Activated T-helper 2 cell treated with anti-CD3 and anti-CD28 coated beads, Interferon-gamma antibody, Interleukin-2, Interleukin-4, amounts not matched to agents 10 μg/mL and 5 μg/mL and 100 μg/mL, durations not matched to agents 14 hours and 24 hours and 36 hours (primary cell): ENCODE results near the gene FCN2. TPM values are rescaled to one million over a fixed set of nuclear protein-coding genes. Genes with fewer than 3 reads are reported as not detected.

Experiments
- DNase-seq: peaks from one replicate; pipeline ENCODE4 v3.0.0; 2021; ENCODE audit warnings: low spot score
- H3K27ac Mint-ChIP-seq: one replicate; pipeline ENCODE4 v1.8.0; 2021; ENCODE audit warnings: mixed read lengths
- H3K27me3 Mint-ChIP-seq: one replicate; pipeline ENCODE4 v1.8.0; 2021; ENCODE audit warnings: low read depth, mixed read lengths
- H3K36me3 Mint-ChIP-seq: one replicate; pipeline ENCODE4 v1.8.0; 2021; ENCODE audit warnings: low read depth, mixed read lengths
- H3K4me1 Mint-ChIP-seq: one replicate; pipeline ENCODE4 v1.8.0; 2021; ENCODE audit warnings: low read depth, mixed read lengths
- H3K4me3 Mint-ChIP-seq: one replicate; pipeline ENCODE4 v1.8.0; 2021; ENCODE audit warnings: low read depth, mild to moderate bottlenecking, moderate library complexity, mixed read lengths
- H3K9me3 Mint-ChIP-seq: one replicate; pipeline ENCODE4 v1.8.0; 2021; ENCODE audit warnings: mixed read lengths
- intact Hi-C: fragments of 100-400 bp; cut with micrococcal nuclease; formaldehyde crosslinking; loops from one replicate; pipeline ENCODE4 v1.15.1; 2023
- total RNA-seq: library from RNA; stranded (reverse); gene quantifications from 2 replicates; pipeline ENCODE4 v1.2.3, GENCODE V29; 2022

Gene FCN2
- total RNA-seq, 1 donor from 2014 or later: not detected

DNA sequence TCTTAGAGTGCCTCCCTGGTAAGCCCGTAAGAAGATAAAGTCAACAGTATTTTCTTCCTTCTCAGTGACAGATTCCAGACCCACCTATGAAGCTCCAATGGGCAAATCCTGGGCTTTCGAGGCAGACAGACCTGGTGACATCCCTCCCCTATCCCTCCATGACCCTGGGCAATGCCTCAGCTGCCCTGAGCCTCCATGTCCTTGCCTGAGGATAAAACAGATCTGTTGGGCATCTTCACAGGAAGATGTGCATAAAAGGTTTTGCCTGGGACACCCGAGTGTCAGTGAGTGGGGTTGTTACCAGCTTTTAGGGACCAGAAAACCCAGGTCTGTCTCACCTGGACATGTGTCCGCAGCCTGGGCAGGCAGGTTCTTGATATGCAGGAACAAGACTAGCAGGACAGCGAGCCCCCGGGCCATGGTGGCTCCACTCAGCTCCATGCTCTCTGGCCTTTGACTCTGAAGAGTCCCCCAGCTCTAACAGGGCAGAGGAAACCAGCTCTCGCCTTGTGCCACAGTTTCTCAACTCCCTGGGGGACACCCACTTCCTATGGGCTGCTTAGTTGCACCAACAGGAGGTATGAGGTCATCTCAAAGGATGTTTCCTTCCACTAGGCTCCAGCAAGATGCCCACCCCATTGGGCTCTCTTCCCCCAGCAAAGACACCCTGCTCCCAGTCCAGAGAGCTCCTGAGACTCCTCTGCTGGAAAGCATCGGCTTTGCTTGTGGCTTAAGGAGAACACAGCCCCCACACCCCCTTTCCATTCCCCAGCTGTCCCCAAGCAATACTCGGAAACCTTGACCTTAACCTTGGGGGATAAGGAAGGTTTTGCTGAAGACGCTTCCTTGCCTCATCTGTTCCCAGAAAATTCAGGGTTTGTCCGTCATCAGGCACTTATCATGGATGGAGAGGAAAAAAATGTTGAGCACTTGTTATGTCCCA lies 37.1 kb downstream of the FCN2 start, which contains the start of gene FCN1:
Gene FCN1 (minus strand): TSS at position 482 of the 943 bp plus-strand sequence. CDS start 41 bp downstream, at position 441.
- DNase-seq: no peak
- Mint-ChIP-seq H3K27me3 (no peaks in the 10 kb centered on the region), H3K4me1 (no peaks in the 10 kb centered on the region), H3K4me3 (no peak within 1 kb of the TSS), H3K9me3 (peaks cover 5% of the 10 kb centered on the region), H3K36me3 (no peaks in the 10 kb centered on the region), H3K27ac (no peak within 1 kb of the TSS)
- intact Hi-C loops: no loop called here

- H3K9me3 Mint-ChIP-seq: peaks cover 5% of the 10 kb centered on the region
- H3K4me3 Mint-ChIP-seq: no peak overlapping the region
- DNase-seq: no peak
- intact Hi-C loops: no loop called here
- no peaks in the 10 kb centered on the region for H3K36me3 Mint-ChIP-seq
- no peaks in the 10 kb centered on the region for H3K27me3 Mint-ChIP-seq
- H3K27ac Mint-ChIP-seq: no peak overlapping the region
- H3K4me1 Mint-ChIP-seq: no peaks in the 10 kb centered on the region
Observed at GRCh38 chr9:134918646-134919045, 38.0 kb downstream of the FCN2 start.

DNA sequence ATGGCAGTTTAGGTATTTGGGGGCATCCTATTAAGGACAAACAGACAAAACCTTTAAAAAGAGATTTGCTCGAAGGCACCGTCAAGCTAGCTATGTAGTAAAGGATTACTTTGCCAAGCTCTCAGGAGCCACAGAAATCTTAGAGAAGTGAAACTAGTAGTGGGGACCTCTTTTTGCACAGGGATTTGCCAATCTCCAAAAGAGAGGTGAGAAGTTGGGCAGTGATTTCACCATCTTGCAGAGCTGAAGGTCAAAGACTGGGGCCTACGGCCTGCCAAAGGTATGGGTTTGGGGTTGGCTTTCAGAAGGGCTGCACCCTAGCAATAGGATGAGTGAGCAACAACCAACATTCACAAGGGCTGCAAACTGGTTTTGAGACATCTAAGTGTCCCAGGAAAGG lies 38.7 kb downstream of the FCN2 start:
- Mint-ChIP-seq H3K27ac (no peak overlapping the region), H3K9me3 (peaks cover 5% of the 10 kb centered on the region), H3K36me3 (no peaks in the 10 kb centered on the region), H3K4me3 (no peak overlapping the region), H3K27me3 (no peaks in the 10 kb centered on the region), H3K4me1 (no peaks in the 10 kb centered on the region)
- DNase-seq: no peak
- intact Hi-C loops: no loop called here

- no peaks in the 10 kb centered on the region for H3K36me3 Mint-ChIP-seq
- H3K4me3 Mint-ChIP-seq: no peak overlapping the region
- intact Hi-C loops: no loop called here
- no peaks in the 10 kb centered on the region for H3K4me1 Mint-ChIP-seq
- no peaks in the 10 kb centered on the region for H3K27me3 Mint-ChIP-seq
- peaks cover 5% of the 10 kb centered on the region for H3K9me3 Mint-ChIP-seq
- H3K27ac Mint-ChIP-seq: no peak overlapping the region
- DNase-seq: no peak
Observed at GRCh38 chr9:134922066-134922931, 41.7 kb downstream of the FCN2 start.

GRCh38 chr9:134922932-134923240 lies 42.3 kb downstream of the FCN2 start:
- DNase-seq: no peak
- peaks cover 5% of the 10 kb centered on the region for H3K9me3 Mint-ChIP-seq
- H3K27me3 Mint-ChIP-seq: no peaks in the 10 kb centered on the region
- H3K36me3 Mint-ChIP-seq: no peaks in the 10 kb centered on the region
- H3K4me3 Mint-ChIP-seq: no peak overlapping the region
- intact Hi-C loops: no loop called here
- H3K27ac Mint-ChIP-seq: no peak overlapping the region
- H3K4me1 Mint-ChIP-seq: no peaks in the 10 kb centered on the region

GRCh38 chr9:134923466-134923865 lies 42.9 kb downstream of the FCN2 start:
- intact Hi-C loops: no loop called here
- Mint-ChIP-seq H3K9me3 (peaks cover 5% of the 10 kb centered on the region), H3K27me3 (no peaks in the 10 kb centered on the region), H3K27ac (no peak overlapping the region), H3K4me3 (no peak overlapping the region), H3K4me1 (no peaks in the 10 kb centered on the region), H3K36me3 (no peaks in the 10 kb centered on the region)
- no peak for DNase-seq

DNA sequence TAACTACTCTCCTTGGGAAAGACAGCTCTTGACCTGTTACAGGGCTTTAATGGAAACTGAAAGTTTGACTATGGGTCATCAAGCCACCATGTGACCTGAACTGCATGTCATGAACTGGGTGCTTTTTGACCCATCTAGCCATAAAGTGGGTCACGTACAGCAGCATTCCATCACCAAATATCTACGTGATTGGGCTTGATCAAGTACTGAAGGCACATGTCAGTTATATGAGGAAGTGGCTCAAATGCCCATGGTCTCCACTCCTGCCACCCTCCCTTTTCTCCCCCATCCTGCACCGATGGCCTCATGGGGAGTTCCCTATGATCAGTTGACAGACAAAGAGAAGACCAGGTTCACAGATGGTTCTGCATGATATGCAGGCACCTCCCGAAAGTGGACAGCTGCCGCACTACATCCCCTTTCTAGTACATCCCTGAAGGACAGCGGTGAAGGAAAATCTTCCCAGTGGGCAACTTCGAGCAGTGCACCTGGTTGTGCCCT lies 44.5 kb downstream of the FCN2 start:
- no peak overlapping the region for H3K27ac Mint-ChIP-seq
- H3K36me3 Mint-ChIP-seq: no peaks in the 10 kb centered on the region
- no peaks in the 10 kb centered on the region for H3K27me3 Mint-ChIP-seq
- H3K4me3 Mint-ChIP-seq: no peak overlapping the region
- intact Hi-C loops: no loop called here
- no peaks in the 10 kb centered on the region for H3K4me1 Mint-ChIP-seq
- no peaks in the 10 kb centered on the region for H3K9me3 Mint-ChIP-seq
- no peak for DNase-seq

GRCh38 chr9:134928436-134929192 lies 48.0 kb downstream of the FCN2 start:
- intact Hi-C loops: no loop called here
- no peaks in the 10 kb centered on the region for H3K9me3 Mint-ChIP-seq
- no peaks in the 10 kb centered on the region for H3K4me1 Mint-ChIP-seq
- peaks cover 2% of the 10 kb centered on the region for H3K27me3 Mint-ChIP-seq
- no peaks in the 10 kb centered on the region for H3K36me3 Mint-ChIP-seq
- H3K27ac Mint-ChIP-seq: no peak overlapping the region
- no peak for DNase-seq
- H3K4me3 Mint-ChIP-seq: no peak overlapping the region

- intact Hi-C loops: no loop called here
- no peak overlapping the region for H3K4me3 Mint-ChIP-seq
- no peak overlapping the region for H3K27ac Mint-ChIP-seq
- no peaks in the 10 kb centered on the region for H3K9me3 Mint-ChIP-seq
- no peaks in the 10 kb centered on the region for H3K4me1 Mint-ChIP-seq
- DNase-seq: no peak
- no peaks in the 10 kb centered on the region for H3K36me3 Mint-ChIP-seq
- peaks cover 2% of the 10 kb centered on the region for H3K27me3 Mint-ChIP-seq
Observed at GRCh38 chr9:134929193-134930158, 48.9 kb downstream of the FCN2 start.

DNA sequence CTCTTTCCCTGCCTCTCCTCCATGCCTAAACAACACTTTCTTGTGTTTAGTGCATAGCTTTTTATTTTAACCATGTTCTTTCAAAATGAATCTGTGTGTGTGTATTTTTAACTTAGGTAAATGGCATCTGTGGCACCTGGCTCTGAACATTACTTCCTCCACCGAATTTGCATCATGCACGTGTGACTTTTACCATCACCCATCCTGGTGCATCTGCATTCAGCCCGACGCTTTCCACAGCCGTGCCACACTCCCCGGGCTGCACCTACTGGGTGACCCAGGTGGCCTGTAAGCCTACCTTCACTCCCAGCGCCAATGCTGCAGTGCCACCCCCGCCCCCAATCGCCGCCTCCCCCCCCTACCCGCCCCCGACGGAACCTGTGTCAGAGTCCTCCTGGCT lies 49.8 kb downstream of the FCN2 start:
- peaks cover 2% of the 10 kb centered on the region for H3K27me3 Mint-ChIP-seq
- H3K4me3 Mint-ChIP-seq: no peak overlapping the region
- no peaks in the 10 kb centered on the region for H3K36me3 Mint-ChIP-seq
- H3K27ac Mint-ChIP-seq: no peak overlapping the region
- DNase-seq: no peak
- H3K9me3 Mint-ChIP-seq: no peaks in the 10 kb centered on the region
- no peaks in the 10 kb centered on the region for H3K4me1 Mint-ChIP-seq
- intact Hi-C loops: no loop called here

DNA sequence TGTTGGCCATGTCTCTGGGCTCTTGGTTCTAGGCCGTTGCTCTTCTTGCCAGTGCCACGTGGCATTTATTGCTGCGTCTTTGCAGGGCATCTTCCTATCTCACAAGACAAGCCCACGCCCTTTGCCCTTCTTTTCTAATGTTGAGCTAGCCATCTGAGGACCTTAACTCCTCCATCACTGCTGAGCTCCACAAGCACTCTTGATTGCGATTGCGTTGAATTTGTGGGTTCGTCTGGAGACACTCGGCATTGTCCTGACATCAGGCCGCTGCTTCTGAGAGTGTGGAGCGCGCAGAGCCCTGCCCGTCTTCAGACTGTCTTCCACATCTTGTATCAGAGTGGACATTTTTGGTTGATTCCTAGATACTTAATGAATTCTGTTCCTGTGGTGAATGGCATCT lies 51.6 kb downstream of the FCN2 start:
- no peaks in the 10 kb centered on the region for H3K36me3 Mint-ChIP-seq
- intact Hi-C loops: no loop called here
- no peak overlapping the region for H3K27ac Mint-ChIP-seq
- DNase-seq: no peak
- no peaks in the 10 kb centered on the region for H3K9me3 Mint-ChIP-seq
- H3K4me1 Mint-ChIP-seq: no peaks in the 10 kb centered on the region
- peaks cover 2% of the 10 kb centered on the region for H3K27me3 Mint-ChIP-seq
- H3K4me3 Mint-ChIP-seq: no peak overlapping the region

DNA sequence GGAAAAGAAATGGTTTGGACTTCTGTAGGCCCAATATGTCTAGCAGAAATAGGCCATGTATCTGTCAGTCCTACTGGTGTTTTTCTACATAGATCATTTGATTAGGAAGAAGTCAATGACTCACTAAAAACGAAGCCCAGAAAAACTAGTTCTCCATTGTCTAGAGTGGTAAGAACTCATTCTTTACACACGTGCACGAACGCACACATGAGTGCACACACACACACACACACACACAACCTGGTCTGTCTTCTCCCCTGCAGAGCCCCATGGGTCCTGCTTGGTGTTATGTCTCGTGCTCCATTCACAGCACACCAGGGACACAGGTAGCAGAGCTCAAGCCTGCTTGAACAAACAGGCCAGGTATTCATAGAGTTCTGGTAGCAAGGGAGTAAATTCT lies 52.0 kb downstream of the FCN2 start:
- H3K4me3 Mint-ChIP-seq: no peak overlapping the region
- H3K36me3 Mint-ChIP-seq: no peaks in the 10 kb centered on the region
- no peak overlapping the region for H3K27ac Mint-ChIP-seq
- no peaks in the 10 kb centered on the region for H3K9me3 Mint-ChIP-seq
- DNase-seq: no peak
- intact Hi-C loops: no loop called here
- H3K27me3 Mint-ChIP-seq: peaks cover 2% of the 10 kb centered on the region
- no peaks in the 10 kb centered on the region for H3K4me1 Mint-ChIP-seq
